ENCODE measurements around the gene PAK6.
A peak's percentile ranks its signal among the peaks of the same experiment; 100 is the strongest.

Gene PAK6

GRCh38 chr15:40278026-40278425 is 39.2 kb downstream of the PAK6 start:
- DNase-seq, result no peak

DNA sequence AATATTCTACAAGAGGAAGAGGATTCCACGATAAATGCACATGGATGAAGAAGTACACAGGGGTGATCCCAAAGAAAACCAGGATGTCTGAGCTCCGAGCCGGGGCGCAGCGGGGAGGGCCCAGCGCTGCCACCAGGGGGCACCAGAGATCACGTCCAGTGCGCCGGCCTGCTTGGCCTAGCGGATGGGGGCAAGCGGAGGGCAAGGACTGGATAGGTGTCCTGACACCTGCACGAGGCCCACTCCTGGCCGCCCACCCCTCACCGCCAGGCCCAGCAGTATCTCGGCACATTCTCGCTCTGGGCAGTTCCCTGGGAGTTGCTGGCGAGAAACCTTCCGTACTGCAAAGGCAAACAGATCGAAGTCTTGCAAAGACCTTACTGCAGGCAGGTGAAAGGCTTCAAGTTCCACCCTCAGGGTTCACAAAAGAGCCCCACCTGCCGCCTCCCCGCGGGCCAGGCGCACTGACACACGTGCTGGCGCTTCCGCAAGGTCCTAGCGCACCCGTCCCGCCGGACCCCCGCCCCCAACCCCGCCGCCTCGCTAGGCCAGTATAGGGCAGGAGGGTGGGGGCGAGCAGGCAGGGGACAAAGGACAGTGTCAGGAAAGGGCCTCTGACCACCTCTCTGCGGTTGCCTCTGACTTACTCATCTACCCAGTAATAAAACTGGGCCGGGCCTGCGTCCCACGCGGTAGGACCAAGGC is 40.7 kb downstream of the PAK6 start:
- peak; percentile 66 for DNase-seq

DNA sequence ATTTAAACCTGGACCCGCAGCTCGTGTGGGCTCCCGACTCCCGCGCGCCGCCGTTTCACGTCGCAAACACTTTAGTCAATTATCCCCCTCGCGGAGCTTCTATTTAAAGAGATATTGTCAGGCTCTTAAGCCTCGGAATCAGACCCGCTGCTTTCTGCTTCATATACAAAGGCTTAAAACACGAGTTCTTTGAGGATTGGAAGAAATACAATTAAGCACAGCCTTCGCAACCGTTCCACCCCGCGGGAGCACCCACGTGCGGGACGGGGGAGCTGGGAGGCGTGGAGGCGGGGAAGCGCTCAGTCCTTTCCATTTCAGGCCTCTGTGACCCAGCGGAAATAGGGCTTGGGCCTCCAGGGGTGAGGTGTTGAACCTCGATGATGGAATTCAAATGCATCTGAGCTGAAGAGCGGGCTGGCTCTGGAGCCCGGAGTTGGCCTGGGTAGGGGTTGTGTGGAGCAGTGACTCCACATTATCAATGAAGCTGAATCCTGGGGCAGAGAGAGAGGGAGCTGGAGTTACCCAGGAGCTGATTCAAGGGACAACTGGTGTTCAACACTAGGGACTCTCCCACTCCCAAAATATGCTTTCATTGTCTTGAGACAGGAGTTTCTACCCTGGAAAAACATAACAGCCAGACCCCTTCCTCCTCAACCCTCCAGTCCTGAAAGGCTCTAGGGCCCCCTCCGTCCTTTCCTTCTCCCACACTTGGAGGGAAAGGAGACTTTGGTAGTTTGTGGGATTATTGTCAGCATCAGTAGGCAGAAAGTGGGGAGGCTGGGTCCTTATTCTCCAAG is 41.6 kb downstream of the PAK6 start:
- no peak for DNase-seq

DNA sequence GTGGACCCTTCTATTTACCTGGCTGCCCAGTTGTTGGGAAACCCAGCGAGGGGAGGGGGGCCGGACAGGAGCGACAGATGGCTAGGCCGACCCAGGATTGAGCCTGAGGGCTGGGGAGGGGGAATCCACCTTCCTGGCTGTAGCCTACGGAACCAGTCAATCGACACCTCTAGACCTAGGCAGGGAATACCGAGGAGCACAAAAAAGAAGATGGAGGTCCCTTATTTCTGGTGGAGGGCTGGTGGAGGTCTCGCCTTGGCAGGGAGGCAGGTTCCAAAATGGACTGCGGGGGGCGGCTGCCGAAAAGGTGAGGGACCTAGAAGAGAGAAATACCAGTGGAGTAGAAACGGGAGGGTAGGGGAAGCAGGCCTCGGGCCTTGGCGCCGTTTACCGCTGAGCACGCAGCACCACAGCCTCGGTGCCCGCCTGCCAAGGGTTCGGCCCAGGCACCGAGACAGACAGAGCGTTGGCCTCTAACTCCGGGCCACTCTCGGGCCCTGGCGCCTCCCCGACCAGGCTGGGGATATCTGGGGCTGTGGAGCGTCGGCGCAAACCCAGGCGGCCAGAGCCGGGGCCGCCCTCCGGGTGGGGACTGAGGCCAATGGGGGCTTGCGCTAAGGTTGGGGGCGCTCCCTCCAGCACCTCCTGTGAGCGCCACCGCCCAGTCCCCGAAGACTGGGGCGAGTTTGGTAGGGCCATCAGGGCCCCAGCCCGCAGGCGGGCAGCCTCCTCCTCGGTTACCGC is 42.4 kb downstream of the PAK6 start:
- DNase-seq, result no peak

- DNase-seq, result no peak
Measured at GRCh38 chr15:40281801-40282146, 42.9 kb downstream of the PAK6 start.

- peak; percentile 46 for DNase-seq
Measured at GRCh38 chr15:40282147-40282868, 43.4 kb downstream of the PAK6 start.

GRCh38 chr15:40282869-40283614 is 44.2 kb downstream of the PAK6 start, which contains the start of gene ANKRD63:
Gene ANKRD63 (minus strand): TSS chr15:40283064. CDS start chr15:40282586, 478 bp downstream.
- peak; percentile 24 for DNase-seq

- DNase-seq, result no peak
Measured at GRCh38 chr15:40283615-40284300, 44.9 kb downstream of the PAK6 start.

DNA sequence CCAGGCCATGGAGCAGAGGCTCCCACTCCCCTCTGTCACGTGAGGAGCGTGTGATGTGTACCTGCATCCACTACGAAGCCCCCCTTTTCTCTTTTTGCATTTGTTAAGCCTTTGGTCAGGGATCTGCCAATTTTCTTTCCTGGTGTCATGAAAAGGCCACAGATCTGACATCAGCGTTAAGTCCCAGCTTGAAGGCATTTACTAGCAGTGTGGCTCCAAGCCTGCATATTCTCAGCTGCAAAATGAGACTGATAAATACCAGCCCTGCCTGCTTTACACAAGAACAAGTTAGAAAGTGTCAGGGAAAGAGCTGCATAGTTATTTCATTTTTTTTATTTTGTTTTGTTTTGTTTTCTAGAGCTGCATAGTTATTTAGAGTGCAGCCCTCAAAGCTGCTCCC is 46.3 kb downstream of the PAK6 start:
- no peak for DNase-seq

GRCh38 chr15:40285554-40286011 is 46.7 kb downstream of the PAK6 start:
- no peak for DNase-seq

DNA sequence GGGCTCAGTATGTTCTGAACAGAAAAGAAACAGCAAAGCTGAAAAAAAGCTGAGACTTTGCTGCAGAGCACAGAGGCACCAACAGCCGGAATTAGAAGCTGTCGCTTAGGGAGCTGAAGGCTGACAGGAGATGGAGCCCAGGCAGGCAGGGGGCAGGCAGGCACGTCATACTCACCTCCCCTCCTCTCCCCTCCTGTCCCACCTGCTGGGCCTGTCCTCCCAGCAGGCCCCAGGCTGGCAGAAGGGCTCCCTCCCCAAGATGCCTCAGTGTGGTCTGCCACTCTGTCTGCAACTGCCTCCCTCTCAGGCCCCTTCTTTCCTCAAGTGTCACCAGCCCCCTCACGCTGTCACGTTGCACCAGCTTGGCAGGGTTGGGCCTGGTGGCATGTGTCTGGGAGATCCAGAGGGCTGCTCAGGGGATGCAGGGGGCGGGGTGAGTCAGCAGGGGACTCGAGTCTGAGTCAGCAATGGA is 47.2 kb downstream of the PAK6 start:
- no peak for DNase-seq

DNA sequence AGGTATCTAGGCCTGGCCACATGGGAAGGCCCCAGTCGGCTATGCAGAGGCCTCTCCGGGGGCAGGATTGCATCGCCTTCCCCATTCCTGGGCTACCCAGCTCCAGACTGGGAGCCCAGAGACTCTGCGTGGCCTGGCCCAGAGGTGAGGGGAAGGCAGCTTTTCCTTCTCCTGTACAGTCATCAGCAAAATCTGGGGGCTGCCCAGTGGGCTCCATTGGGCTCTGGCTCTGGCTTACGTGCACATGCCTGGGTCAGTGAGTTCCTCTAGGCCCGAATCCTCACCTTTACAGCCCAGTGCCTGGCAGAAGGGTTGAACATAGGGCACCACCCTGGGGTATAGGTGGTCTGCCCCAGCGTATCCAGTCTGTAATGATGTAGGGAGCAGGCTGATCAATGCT is 47.9 kb downstream of the PAK6 start:
- no peak for DNase-seq

- DNase-seq, result no peak
Measured at GRCh38 chr15:40287505-40287904, 48.6 kb downstream of the PAK6 start.

DNA sequence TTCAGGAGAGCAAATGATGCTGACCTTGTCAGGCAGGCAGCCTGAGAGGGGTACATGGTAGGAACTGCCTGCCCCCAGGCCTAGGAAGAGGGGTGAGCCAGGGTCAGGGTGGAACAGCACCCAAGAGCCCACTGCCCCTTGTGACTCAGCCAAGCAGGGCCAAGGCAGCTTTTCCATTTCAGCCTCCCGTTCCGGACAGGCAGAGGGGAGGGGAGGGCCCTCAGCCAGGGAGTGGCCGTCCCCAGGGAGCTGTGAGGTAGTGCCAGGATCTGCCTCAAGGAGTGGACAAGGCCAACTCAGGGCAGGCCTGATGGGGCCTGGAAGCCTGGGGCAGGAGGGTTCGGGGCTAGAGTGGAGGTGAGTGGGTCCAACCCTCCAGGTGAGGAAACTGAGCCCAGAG is 49.1 kb downstream of the PAK6 start:
- DNase-seq, result no peak

- no peak for DNase-seq
Measured at GRCh38 chr15:40289140-40289775, 50.4 kb downstream of the PAK6 start.

GRCh38 chr15:40290545-40290917 is 51.7 kb downstream of the PAK6 start:
- DNase-seq, result no peak

- no peak for DNase-seq
Measured at GRCh38 chr15:40290918-40291574, 52.2 kb downstream of the PAK6 start.

- no peak for DNase-seq
Measured at GRCh38 chr15:40292246-40292645, 53.4 kb downstream of the PAK6 start.

GRCh38 chr15:40293006-40293405 is 54.1 kb downstream of the PAK6 start:
- DNase-seq, result no peak
